Liver (tissue), 9 donors: ENCODE measurements around the gene PAN3. TPM values are rescaled to one million over a fixed set of nuclear protein-coding genes. Genes with fewer than 3 reads are reported as not detected.

Source experiments
- DNase-seq: peaks from one replicate; pipeline ENCODE4 v3.0.0-alpha.2; 2017; ENCODE audit warnings: low spot score
- H3K27ac ChIP-seq, 2 donors: one replicate each; pipeline ENCODE4 v1.7.0; 2013; ENCODE audit warnings: inconsistent platforms in 2 of 2, low read length in 2 of 2, control low read depth in 1 of 2, low read depth in 1 of 2, mild to moderate bottlenecking in 1 of 2
- H3K27me3 ChIP-seq, 4 donors: one replicate each; pipeline versions ENCODE4 v1.6.1 to v1.7.0; 2013; ENCODE audit warnings: low read length in 3 of 4, inconsistent platforms in 1 of 4, mild to moderate bottlenecking in 1 of 4, moderate library complexity in 1 of 4; ENCODE audit not compliant: control insufficient read depth in 4 of 4, insufficient read depth in 4 of 4
- H3K36me3 ChIP-seq, 4 donors: one replicate each; pipeline versions ENCODE4 v1.6.1 to v1.7.0; 2013; ENCODE audit warnings: low read length in 3 of 4, mild to moderate bottlenecking in 3 of 4, low read depth in 1 of 4, moderate library complexity in 1 of 4; ENCODE audit not compliant: control insufficient read depth in 4 of 4, insufficient read depth in 3 of 4
- H3K4me1 ChIP-seq, 4 donors: one replicate each; pipeline versions ENCODE4 v1.6.1 to v1.7.0; 2013; ENCODE audit warnings: low read length in 3 of 4, mild to moderate bottlenecking in 3 of 4, moderate library complexity in 1 of 4; ENCODE audit not compliant: control insufficient read depth in 4 of 4, insufficient read depth in 4 of 4
- H3K4me3 ChIP-seq, 3 donors: one replicate each; pipeline versions ENCODE4 v1.6.1 to v1.7.0; 2013; ENCODE audit warnings: low read length in 3 of 3, control low read depth in 1 of 3, low read depth in 1 of 3, mild to moderate bottlenecking in 1 of 3
- H3K9ac ChIP-seq, 2 donors: one replicate each; pipeline ENCODE4 v1.7.0; 2013; ENCODE audit warnings: low read length in 2 of 2, mild to moderate bottlenecking in 2 of 2, moderate library complexity in 2 of 2, control low read depth in 1 of 2, low read depth in 1 of 2
- H3K9me3 ChIP-seq, 4 donors: one replicate each; pipeline versions ENCODE4 v1.6.1 to v1.7.0; 2013; ENCODE audit warnings: low read length in 3 of 4; ENCODE audit not compliant: control insufficient read depth in 4 of 4
- CTCF ChIP-seq: fragments of 150-350 bp; IDR thresholded peaks from 2 replicates; pipeline ENCODE4 v1.5.1; 2017; ENCODE audit warnings: improper control_type of control experiment, low read depth, low read length; ENCODE audit not compliant: missing input control
- EGR1 ChIP-seq, 2 donors: IDR thresholded peaks; 2 replicates each; pipeline ENCODE4 v1.6.1; 2016 to 2018; ENCODE audit warnings: antibody characterized with exemption in 2 of 2, low read depth in 2 of 2
- FOXA1 ChIP-seq: IDR thresholded peaks from 2 replicates; pipeline ENCODE4 v1.6.1; 2016; ENCODE audit warnings: antibody characterized with exemption
- GABPA ChIP-seq, 2 donors: IDR thresholded peaks in 1 of 2; conservative IDR thresholded peaks in 1 of 2; 2 replicates each; pipeline ENCODE4 v1.6.1; 2016; ENCODE audit warnings: antibody characterized with exemption in 2 of 2, mild to moderate bottlenecking in 1 of 2, moderate library complexity in 1 of 2
- HNF4G ChIP-seq: IDR thresholded peaks from 2 replicates; pipeline ENCODE4 v1.6.1; 2016; ENCODE audit warnings: antibody characterized with exemption
- MAX ChIP-seq: IDR thresholded peaks from 2 replicates; pipeline ENCODE4 v1.6.1; 2016; ENCODE audit warnings: antibody characterized with exemption
- REST ChIP-seq: IDR thresholded peaks from 2 replicates; pipeline ENCODE4 v1.6.1; 2016; ENCODE audit warnings: antibody characterized with exemption, mild to moderate bottlenecking
- RXRA ChIP-seq, 2 donors: IDR thresholded peaks; 2 replicates each; pipeline ENCODE4 v1.6.1; 2017 to 2018; ENCODE audit warnings: antibody characterized with exemption in 2 of 2, mild to moderate bottlenecking in 1 of 2
- SP1 ChIP-seq: IDR thresholded peaks from 2 replicates; pipeline ENCODE4 v1.6.1; 2018; ENCODE audit warnings: antibody characterized with exemption, mild to moderate bottlenecking
- ZBTB33 ChIP-seq: IDR thresholded peaks from 2 replicates; pipeline ENCODE4 v1.6.1; 2016; ENCODE audit warnings: antibody characterized with exemption
- polyA plus RNA-seq, 2 donors: library from polyadenylated mRNA; stranded (reverse) in 1 of 2; unstranded in 1 of 2; fragments of 200-250 nt in 1 of 2; fragments of >200 nt in 1 of 2; fragmentation: Nextera tagmentation in 1 of 2; extraction: Ambion mirVana in 1 of 2; gene quantifications; one replicate each; pipeline versions ENCODE4 v1.2.1 to v1.2.3, GENCODE V29; 2013 to 2015
- total RNA-seq, 2 donors: library from RNA; depleted of rRNA; stranded (reverse); fragments of >200 nt; gene quantifications; one replicate each; pipeline ENCODE4 v1.2.3, GENCODE V29; 2014
- donor health status: healthy.
- donor health status: healthy.
- donor health status: healthy.
- donor health status: healthy.
- donor health status: healthy.

The PAN3 gene
- total and polyA plus RNA-seq, 4 donors: 2.9 to 22.8 (median 11.6) TPM

GRCh38 chr13:28173793-28174192, 35.4 kb downstream of the PAN3 start (continued):
- TF ChIP-seq REST (no peak), HNF4G (no peak), MAX (no peak), ZBTB33 (no peak)

- Histone ChIP-seq H3K27ac (no peak overlapping the region), H3K36me3 (peaks cover 0 to 7% (median 3%) of the 10 kb centered on the region in 4 donors), H3K9me3 (no peaks in the 10 kb centered on the region), H3K9ac (no peak overlapping the region), H3K4me3 (no peak overlapping the region), H3K27me3 (no peaks in the 10 kb centered on the region), H3K4me1 (no peaks in the 10 kb centered on the region)
- no peak for DNase-seq
- no peak for TF ChIP-seq ZBTB33
- no peak for TF ChIP-seq FOXA1
- no peak for TF ChIP-seq HNF4G
- no peak for TF ChIP-seq GABPA (IDR thresholded peaks at IDR 0.05 in 1 of 2, conservative IDR thresholded peaks at IDR 0.05 in 1 of 2)
- no peak for TF ChIP-seq RXRA (IDR thresholded peaks at IDR 0.05)
- TF ChIP-seq SP1: no peak
- no peak for TF ChIP-seq EGR1 (IDR thresholded peaks at IDR 0.05; ENCODE audit: low read depth in 2 of 2)
- TF ChIP-seq CTCF: no peak
- no peak for TF ChIP-seq MAX
Measured at GRCh38 chr13:28177327-28177726, 39.0 kb downstream of the PAN3 start.
